OCI-M1 (cell line): ENCODE measurements around the gene NDST1.
"Not testable (repeated sequence)": the region's sequence is repeated elsewhere in the genome, so short reads cannot be mapped to it uniquely, and the experiment has no call there.

Experiments
- DNase-seq: peaks from one replicate; lab custom pipeline; 2025; lab: John Stamatoyannopoulos, UW

The NDST1 gene

DNA sequence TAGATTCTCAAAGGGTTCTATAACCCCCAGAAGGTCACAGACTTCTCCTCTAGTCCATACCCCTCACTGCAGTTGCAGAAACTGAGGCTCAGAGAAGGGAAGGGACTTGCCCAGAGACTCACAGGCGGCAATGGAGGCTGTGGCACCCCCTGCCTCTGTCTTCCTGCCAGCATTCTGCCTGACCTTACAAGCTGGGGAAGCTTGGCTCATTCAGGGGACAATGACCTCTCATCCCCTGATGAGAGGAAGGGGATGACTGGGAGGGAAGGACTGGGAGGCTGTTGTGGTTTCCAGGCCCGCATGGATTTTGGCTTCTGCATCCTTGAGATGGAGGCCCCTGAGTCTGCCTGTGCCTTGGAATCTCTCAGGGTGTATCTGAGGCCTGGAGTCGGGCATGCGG is 897 bp downstream of the NDST1 start:
- DNase-seq = no peak

DNA sequence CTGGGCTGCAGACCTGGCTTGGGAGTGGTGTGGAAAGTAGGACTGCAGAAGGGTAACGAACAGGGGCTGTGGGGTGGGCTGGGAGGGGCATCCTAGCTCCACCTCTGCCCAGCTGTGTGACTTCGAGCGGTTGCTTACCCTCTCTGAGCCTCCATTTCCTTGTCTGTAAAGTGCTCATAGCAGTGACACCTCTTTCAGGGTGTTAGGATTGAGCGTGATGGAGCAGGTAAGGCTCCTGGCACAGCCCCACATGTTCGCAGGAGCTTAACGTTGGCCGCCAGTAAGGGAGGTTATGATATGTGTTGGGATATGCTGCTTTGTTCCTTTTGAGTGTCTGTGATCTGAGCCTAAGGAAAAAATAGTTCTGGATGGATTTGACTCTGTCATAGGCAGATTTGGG is 2.1 kb downstream of the NDST1 start:
- no peak for DNase-seq

DNA sequence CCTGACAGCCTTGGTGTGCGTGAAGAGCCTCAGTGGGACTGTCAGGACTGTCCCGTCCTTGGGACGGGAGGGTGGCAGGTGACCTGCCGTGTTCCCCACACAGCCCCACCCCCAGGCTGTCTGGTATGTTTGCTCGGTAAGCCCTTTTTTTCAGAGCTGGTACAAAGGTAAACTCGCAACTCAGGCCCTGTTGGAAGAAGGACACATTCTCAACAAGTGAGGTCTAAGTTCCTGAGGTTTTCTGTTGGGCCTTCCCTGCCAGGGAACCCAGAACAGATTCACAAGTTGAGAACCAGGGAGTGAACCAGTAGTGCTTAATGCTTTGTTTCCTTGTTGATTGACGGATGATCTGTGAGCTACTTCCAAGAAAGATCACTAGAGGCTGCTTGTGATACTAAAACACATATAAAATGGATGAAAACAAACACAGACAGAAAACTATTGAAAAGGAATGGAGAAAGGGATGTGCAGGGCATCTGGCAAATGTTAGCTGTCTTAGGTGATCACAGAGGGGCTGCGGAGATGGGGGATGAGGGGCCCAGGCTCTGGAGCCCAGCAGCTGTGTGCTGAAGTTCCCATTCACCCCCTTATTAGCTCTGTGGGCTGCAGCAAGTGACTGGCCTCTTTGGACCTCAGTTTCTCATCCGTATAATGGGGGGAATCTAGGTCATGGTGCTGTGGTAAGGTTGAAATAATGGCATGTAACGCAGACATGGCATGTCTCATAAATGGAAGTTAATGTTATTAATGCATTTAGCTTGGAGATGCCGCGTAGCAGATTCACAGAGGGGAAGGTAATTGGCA is 2.7 kb downstream of the NDST1 start:
- DNase-seq = no peak

DNA sequence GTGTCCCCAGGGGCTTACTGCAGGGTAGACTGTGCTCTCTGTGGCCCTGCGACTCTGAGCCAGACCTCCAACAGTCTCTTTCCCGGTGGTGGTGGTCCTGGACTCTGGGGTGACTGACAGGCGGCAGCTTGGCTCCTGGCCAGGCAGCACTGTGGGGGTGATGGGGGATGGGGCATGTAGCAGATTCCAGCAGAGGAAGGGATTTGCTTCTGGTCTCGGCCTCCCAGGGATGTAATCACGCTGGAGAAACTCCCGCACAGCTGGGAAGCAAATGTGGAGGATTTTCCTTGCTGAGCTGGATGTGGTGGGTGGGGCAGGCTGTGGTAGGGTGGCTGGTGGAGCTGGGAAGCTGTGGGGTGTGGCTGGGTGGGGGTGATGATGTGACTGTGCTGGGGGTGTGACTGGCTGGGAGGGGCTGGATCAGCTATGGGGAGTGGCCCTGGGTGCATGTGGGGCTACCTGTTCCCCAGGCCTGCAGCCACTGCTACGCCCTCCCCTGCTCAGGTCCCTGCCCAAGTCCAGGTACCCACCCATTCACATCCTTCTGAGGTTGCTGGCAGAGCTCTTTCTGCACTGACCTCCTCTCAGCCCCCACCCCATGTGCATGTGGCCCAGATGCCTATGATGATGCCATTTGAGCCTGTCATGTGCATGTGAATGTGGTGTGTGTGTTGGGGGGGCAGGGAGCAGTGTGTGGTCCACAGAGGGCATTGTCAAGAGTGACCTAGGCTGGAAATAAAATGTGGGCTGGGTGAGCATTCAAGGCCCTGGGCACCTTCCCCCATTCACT is 3.8 kb downstream of the NDST1 start:
- no peak for DNase-seq

DNA sequence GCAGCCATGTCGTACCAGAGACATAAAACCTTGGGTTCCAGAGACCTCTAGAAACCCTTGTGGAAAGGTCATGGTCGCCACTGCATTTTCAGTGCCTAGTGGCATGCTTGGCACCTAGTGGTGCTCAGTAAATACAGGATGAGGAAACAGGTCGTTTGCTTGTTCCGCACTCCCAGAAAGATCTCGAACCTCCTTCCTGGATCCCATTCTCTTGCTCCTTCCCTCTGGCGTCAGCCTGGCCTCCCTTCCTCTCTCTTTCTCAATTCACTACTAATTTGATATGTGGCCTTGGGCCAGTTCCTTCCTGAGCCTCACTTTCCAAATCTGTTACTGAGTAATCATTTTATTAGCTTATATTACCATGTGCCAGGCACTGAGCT is 4.4 kb downstream of the NDST1 start:
- DNase-seq = no peak

DNA sequence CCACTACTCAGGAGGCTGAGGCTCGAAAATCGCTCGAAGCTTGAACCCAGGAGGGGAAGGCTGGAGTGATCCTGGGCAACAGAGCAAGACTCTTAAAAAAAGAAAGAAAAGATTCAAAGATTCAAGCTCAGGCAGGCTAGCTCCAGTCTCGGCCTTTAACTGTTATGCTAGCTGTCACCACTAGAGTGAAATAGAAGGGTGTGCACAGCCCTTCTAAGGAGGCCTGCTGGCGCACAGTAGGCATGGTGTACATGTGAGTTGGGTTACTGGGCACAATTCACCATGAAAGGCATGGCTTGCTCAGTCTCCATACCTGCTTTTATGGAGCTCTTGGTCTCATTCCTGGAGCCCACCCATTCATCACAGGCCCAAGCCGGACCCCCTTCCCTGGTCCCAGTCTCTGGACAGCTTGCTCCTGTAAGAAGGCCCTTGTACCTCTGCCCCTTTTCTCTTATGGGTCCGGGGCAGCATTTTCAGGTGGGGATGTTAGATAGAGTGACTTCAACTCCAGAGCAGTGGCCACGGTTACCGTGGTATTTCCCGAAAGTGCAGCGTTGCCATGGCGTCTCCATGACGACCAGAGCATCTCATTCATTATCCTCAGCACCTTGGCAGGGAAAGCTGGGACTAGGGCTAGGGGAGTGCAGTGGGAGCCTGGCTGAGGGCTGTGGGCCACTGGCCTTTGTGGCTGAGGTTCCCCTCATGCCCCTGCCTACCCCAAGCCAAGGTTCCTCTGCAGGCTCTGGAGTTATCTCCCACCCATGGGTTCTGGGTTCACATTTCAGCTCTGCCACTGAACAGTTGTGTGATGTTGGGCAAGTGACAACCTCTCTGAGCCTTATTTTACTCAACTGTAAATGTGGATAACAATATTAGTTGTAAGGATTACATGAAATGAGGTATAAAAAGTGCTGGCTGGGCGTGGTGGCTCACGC is 5.7 kb downstream of the NDST1 start:
- peak; percentile 34 for DNase-seq

DNA sequence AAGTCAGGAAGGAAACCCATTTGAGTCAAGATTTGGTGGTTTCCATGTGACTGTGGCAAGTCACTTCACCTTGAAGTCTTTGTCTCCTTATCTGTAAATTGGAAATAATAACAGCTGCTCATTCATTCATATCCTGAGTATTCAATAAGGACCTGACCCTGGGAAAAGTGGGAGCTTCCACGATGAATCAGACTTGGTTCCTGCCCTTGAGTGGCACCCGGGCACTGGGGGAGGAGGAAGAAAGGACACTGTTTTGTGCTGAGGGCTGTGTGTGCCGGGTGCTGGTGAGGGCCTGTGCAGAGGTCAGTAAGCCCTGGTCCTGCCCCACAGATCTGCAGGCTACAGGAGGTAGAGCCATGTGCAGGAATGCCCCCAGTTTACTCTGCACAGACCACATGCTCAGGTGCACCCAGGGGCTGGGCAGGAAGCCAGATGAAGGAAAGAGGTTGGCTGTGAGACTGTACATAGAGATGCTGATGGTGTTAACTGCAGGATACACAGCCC is 6.8 kb downstream of the NDST1 start:
- no peak for DNase-seq

DNA sequence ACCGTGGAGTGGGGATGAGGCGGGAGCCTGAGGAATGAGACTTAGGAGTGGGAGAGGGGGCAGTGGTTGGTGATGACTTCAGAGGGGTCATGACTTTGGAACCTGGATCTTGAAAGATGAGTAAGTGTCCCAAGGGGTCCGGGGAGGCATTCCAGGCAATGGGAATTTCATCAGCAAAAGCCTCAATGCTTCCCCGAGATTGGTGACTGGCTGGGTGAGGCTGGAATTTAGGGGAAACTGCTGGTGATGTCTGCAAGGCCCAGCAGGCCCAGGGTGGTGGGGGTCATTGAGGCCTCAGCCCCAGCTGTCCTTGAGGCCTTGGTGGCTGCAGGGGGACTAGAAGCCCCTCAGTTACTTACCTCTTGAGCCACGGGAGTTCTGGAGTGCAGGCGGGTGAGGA is 7.5 kb downstream of the NDST1 start:
- no peak for DNase-seq

DNA sequence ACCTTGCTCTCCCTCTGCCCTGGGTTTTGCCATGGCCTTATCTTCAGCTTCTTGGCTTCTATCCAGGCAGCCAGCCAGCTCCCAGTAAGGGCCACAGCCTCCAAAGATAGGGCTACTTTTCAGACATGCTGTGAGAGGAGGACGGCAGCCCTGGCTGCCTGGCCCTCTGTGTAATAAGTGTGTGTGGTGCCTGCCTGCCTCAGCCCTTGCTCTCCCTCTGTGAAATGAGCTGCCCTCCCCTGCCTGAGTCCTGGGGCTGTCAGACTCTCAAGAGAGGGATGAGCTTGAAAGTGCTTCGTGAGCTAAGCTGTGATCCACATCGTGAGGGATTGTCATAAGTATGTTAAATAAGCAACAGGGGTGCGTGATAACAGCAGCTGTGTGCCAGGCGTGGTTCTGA is 8.1 kb downstream of the NDST1 start:
- peak; percentile 87 for DNase-seq

DNA sequence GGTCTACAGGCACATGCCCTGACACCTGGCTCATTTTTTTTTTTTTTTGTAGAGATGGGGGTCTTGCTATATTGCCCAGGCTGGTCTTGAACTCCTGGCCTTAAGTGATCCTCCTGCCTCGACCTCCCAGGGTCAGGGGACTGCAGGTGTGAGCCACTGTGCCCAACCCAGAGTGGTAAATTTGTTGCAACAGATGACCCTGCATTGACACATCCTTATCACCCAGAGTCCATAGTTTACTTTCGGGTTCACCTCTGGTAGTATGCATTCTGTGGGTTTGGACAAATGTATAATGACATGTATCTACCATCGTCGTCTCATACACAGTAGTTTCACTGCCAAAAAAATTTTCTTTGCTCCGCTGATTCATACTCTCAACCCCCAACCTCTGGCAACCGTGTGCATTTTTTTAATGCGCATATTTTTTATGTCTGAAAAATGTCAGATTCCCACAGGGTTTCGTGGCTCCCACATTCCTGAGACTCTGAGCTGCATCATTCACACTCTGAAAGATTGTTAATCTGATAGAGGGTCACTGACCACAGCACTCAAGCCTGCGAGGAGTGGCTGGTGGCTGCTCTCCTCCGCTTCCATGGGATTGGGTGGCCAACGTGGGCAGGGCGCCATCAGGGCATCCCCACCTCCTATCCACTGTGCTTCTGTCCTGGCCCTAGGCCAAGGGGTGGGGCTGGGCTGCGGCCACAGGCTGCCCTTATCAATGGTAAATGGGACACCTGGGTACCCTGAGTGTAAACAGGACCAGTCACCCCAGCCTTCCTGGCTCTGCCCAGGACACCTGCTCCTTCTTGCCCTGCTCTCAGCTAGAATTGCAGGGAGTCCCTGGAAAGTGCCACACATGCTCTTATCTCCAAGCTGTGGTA is 9.6 kb downstream of the NDST1 start:
- peak; percentile 64 for DNase-seq

DNA sequence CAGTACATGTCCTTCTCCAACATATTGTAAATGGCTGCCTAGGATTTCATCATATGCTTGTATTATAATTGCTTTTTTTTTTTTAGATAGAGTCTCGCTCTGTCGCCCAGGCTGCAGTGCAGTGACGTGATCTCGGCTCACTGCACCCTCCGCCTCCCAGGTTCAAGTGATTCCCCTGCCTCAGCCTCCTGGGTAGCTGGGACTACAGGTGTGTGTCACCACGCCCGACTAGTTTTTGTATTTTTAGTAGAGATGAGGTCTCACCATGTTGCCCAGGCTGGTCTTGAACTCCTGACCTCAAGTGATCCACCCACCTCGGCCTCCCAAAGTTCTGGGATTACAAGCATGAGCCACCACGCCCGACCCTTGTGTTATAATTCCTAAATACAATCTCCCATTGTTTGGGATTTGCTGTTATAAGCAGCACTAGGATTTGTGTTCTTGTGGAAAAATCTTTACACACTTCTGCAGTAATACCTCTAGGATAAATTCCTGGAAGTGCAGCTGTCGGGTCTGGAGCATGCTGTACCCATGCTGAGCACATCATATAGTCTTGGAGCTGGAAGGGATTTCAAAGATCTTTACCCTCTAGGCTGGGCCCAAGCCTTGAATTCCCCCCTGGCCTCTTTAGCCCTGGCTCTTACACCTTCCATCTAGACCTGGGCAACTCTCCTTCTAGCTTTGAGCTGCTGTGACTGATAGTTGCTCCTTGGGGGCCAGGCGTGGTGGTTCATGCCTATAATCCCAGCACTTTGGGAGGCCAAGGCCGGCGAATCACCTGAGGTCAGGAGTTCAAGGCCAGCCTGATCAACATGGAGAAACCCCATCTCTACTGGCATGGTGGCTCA is 11.0 kb downstream of the NDST1 start:
- DNase-seq = not testable (repeated sequence)

DNA sequence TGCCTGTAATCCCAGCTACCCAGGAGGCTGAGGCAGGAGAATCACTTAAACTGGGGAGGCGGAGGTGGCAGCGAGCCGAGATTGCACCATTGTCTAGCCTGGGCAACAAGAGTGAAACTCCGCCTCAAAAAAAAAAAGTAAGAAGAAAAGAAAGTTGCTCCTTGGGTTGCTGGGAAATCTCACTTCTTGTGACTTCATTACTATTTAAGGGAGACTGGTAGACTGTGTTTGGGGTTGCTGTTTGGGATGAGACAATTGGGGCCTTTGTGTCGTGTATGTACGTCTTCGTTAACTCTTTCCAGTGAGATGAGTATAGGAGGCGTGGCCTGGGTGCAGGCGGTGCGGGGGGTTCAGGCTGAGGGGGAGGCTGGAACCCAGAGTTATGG is 11.6 kb downstream of the NDST1 start:
- DNase-seq = no peak

DNA sequence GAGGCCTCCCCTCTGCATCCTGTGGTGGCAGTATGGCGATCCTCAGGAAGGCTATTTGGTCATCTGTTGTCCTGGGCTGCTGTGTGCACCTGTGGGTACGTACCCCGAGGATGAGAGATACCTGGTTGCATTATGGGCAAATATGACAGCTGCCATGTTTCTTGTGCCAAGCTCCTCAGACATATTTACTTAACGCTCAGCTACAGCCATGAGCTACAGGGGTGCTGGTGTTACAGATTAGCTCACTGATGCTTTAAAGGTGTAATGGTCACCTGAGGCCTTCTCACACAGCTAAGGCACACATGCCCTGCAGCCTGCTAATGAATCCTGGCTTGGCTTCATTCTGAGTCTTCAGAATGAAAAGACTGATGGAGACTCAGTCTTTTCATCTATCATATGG is 12.0 kb downstream of the NDST1 start:
- no peak for DNase-seq

DNA sequence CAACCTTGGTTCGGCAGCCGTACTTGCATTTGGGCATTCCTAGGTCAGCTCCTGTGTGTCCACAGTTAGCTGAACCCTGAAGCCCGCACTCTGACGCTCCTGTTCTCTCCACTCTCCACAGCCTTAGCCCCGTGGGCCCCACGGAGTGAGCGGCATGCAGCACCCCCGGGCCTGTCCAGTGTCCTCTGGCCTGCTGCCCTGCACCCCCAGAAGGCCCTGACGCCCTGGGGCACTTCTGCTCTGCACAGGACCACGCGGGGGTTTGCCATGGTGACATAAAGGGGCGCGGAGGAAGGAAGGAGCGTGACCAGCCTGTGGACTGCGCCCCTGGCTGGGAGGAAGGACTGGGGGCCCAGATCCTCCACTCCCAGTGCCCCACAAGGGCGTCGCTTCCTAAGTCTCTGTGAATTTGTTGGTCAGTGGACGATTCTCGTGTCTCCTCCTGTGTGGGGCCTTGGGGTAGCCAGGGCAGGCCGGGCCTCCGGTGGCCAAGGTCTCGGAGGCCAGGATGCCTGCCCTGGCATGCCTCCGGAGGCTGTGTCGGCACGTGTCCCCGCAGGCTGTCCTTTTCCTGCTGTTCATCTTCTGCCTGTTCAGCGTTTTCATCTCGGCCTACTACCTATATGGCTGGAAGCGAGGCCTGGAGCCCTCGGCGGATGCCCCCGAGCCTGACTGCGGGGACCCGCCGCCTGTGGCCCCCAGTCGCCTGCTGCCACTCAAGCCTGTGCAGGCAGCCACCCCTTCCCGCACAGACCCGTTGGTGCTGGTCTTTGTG is 13.0 kb downstream of the NDST1 start:
- no peak for DNase-seq

DNA sequence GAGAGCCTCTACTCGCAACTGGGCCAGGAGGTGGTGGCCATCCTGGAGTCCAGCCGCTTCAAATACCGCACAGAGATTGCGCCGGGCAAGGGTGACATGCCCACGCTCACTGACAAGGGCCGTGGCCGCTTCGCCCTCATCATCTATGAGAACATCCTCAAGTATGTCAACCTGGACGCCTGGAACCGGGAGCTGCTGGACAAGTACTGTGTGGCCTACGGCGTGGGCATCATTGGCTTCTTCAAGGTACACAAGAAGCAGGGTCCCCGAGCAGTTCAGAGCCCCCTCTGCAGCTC is 13.5 kb downstream of the NDST1 start:
- DNase-seq = no peak

DNA sequence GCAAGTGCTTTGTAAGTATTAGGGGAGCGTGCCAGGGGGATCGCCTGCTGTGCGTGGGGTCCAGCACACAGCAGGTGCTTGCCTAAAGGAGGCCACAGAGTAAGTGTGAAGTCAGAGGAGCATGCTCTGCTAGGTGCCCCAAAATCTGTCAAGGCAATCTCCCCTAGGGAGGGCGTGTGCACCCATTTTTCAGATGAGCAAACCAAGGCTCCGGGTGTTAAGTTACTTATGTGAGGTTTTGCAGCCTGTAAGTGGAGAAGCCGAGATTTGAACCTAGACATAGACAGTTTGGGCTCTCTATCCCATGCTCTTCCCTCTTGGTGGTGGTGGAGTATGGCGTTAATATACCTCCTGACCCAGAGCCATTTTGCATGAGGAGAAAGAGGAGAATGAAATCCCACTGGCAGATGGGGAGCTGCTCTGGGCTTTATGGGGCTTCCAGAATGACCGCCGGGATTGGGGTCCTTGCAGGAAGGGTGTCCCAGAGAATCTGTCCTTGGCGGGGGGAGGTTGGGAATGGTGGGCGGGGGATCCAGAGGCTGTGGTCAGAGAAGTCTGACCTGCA is 14.1 kb downstream of the NDST1 start:
- DNase-seq = no peak

DNA sequence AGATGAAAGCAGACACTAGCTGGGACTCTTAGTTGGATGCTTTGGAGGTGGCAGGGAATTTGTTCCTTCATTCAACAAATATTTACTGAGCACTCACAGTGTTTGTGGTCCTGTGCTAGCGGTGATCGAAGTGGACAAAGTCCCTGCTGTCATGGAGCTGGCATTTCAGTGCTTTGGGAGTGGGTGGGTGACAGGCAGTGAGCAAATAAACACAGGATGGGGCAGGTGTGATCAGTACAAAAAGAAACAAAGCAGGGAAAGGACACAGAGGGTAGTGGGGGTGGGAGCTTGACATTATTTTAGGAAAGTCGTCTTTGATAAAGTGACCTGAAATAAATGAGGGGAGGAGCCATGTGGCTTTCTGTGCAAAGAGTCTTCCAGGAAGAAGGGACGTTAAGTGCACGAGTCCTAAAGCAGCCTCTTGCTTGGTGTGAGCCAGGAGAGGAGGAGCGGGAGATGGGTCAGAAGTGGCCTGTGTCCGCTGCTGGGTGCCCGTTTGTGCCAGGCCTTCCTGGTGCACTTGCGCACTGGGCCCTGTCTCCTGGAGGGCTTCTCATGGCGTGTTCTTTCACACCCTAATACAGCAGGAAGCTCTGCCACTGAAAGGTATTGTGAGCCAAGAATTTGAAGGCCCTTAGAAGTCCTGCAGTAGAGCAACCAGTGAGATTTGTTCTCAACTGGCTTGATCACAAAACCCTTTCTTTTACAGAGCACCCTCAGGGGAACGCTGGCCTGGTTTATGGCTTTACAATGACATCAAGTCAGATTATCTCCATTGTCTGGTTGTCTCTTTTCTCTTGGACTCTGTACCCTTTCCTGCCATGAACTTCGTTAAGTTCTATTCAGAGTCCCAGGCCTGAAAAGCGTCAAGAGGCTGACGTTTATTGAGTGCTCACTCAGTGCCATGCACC is 14.8 kb downstream of the NDST1 start:
- DNase-seq = peak; percentile 47
